SKM-1 (cell line): Measurements from ENCODE around the gene STAP2.
"Not testable (repeated sequence)": the region's sequence is repeated elsewhere in the genome, so short reads cannot be mapped to it uniquely, and the experiment has no call there.

Experiments
- DNase-seq: peaks from one replicate; lab custom pipeline; 2025; ENCODE audit not compliant: unreplicated experiment; lab: John Stamatoyannopoulos, UW

The STAP2 gene

DNA sequence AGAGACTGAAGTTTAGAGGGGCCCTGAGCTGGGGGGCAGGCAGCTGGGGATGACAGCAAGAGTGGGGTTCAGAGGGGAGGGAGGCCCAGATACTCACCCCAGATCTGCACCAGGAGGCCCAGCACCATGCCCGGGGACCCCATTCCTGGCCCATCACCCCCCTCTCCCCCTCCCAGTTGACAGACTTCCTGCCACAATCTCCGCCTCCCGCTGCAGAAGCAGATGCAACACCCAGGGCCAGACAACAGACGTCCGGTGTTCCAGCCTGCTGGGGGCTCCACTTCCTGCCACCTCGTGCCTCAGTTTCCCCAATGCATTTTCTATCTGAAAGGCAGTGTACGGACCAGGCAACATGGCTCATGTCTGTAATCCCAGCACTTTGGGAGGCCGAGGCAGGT, 36.4 kb downstream of the STAP2 start, which contains the start of gene TMIGD2:
Gene TMIGD2 (minus strand): TSS at position 147 of the 398 bp plus-strand sequence. CDS start 4 bp downstream, at position 143.
- DNase-seq = no peak

DNA sequence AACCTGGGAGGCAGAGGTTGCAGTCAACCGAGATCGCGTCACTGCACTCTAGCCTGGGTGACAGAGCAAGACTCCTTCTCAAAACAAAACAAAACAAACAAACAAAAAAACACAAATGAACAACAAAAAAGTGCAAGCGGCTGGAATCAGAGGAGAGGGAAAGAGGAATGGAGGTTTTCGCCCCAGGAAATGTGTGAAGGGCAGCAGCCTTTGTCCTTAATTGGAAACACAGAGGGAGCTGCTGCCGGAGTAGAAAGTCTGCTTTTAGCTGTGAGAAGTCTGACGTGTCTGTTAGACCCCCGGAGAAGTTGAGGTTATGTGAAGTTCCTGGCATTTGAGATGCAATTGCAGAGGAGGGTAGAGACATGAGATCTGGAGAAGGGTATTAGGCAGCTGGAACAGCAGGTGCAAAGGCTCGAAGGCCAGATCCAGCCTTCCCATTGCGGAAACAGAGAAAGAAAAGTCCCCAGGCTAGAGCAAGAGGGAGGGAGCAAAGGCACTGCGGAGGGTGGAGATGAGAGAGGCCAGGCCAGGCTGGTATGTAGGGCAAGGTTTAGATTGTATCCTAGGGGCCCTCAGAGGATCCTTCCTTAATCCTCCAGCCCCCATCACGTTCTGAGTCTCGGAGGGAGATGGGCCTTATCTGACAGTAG, 36.9 kb downstream of the STAP2 start:
- no peak for DNase-seq

- no peak for DNase-seq
Measured at GRCh38 chr19:4300589-4300988, 38.0 kb downstream of the STAP2 start.

GRCh38 chr19:4298810-4299550, 39.6 kb downstream of the STAP2 start:
- DNase-seq = no peak

DNA sequence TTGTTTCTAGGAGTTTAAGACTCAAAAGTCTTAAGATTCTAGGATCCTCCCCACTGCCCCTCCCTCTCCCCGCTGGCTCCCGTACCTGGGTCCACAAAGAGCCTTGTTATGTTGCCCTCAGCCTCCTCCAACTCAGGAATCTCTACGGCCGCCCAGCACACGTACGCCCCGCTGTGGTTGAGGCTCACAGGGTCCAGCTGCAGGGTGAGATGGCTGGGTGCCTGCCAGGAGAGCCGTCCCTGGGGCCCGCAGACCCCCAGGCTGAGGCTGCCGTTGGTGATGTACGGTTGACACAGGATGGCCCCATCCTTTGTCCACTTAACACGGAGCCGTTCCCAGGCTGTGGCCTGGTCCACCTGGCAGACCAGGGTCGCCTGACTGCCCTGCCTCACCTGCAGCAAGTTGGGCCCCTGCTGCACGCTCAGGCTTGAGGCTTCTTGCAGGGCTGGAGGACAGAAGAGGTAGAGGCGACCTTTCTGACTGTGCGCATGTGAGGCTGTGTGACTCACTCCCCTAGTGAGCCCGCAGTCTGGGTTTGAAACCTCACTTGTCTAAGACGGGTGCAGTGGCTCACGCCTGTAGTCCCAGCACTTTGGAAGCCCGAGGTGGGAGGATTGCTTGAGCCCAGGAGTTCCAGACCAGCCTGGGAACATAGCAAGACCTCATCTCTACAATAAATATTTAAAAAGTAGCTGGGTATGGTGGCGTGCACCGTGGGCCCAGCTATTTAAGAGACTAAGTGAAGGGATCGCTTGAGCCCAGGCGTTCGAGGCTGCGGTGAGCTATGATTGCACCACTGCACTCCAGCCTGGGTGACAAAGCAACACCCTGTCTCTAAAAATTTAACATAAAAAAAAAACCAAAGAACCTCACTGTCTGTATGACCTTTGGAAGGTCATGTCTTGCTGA, 40.5 kb downstream of the STAP2 start:
- no peak for DNase-seq

- DNase-seq = no peak
Measured at GRCh38 chr19:4295972-4296771, 42.5 kb downstream of the STAP2 start.

DNA sequence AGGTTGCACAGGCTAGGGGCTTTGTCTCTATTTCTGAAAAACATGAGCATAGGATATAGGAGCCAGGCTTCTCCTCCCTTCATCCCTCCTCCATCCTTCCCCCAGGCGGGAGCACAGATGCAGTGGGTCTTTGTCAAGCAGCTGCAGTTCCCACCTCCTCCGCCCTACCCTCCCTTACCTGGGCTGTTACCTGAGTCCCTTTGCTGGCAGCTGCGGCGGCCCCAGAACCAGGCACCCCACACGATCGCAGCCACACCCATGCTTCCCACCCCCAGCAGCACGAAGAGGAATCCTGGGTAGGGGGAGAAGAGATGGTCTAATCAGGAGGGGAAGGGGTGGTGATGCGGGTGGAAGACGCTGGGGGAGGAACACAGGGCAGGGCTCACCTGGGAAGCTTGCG, 44.2 kb downstream of the STAP2 start:
- DNase-seq = no peak

- DNase-seq = no peak
Measured at GRCh38 chr19:4292515-4292914, 46.1 kb downstream of the STAP2 start.

GRCh38 chr19:4291184-4291732, 47.4 kb downstream of the STAP2 start:
- DNase-seq = no peak

DNA sequence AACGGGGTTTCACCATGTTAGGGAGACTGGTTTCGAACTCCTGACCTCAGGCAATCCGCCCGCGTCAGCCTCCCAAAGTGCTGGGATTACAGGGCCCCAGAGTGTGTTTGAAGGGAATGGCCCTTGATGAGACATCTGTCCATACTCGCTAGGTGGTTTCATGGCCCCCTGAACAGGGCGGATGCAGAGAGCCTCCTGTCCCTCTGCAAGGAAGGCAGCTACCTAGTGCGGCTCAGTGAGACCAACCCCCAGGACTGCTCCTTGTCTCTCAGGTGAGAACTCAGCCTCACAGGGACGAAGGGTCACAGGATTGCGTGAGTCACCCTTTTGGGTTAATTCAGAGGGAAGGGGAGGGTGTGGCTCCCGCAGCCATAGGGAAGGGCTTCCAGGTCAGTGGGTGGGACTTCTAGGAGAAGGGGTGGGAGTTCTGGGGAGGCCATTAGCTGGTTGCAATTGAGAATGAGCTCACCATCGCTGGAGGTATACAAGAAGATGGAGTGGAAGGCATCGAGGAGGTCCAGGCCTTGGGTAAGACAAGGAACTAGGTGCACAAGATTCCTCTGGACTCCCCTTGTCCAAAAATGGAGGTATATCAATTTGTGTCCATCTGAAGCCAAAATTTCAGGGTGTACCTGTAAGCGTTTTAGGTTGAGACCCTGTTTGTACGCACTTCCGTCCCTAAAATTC, 50.4 kb downstream of the STAP2 start:
- no peak for DNase-seq

DNA sequence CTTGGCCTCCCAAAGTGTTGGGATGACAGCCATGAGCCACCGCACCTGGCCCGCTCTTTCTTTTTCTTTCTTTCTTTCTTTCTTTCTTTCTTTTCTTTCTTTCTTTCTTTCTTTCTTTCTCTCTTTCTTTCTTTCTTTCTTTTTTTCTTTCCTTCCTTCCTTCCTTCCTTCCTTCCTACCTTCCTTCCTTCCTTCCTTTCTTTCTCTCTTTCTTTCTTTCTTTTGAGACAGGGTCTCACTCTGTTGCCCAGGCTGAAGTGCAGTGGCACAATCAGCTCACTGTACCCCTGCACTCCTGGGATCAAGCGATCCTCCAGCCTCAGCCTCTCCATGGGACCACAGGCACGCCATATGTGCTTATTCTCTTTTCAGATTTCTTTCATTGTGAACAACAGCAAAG, 52.5 kb downstream of the STAP2 start:
- DNase-seq = not testable (repeated sequence)

- no peak for DNase-seq
Measured at GRCh38 chr19:4284974-4285373, 53.7 kb downstream of the STAP2 start.

- DNase-seq = no peak
Measured at GRCh38 chr19:4284176-4284958, 54.3 kb downstream of the STAP2 start.

GRCh38 chr19:4279530-4280422, 58.9 kb downstream of the STAP2 start:
- DNase-seq = no peak

DNA sequence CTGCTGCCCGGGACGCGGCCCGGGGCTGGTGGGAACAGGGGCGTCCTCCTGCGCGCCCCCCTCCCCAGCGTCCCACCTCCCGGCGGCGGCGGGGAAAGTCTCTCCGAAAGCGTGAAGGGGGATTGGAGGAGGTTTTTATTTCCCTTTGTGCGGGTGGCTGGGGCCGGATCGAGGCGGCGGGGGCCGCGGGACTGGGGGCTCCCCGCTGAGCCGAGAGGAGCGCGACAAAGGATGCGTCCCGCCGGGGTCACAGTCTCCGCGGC, 59.4 kb downstream of the STAP2 start:
- no peak for DNase-seq

DNA sequence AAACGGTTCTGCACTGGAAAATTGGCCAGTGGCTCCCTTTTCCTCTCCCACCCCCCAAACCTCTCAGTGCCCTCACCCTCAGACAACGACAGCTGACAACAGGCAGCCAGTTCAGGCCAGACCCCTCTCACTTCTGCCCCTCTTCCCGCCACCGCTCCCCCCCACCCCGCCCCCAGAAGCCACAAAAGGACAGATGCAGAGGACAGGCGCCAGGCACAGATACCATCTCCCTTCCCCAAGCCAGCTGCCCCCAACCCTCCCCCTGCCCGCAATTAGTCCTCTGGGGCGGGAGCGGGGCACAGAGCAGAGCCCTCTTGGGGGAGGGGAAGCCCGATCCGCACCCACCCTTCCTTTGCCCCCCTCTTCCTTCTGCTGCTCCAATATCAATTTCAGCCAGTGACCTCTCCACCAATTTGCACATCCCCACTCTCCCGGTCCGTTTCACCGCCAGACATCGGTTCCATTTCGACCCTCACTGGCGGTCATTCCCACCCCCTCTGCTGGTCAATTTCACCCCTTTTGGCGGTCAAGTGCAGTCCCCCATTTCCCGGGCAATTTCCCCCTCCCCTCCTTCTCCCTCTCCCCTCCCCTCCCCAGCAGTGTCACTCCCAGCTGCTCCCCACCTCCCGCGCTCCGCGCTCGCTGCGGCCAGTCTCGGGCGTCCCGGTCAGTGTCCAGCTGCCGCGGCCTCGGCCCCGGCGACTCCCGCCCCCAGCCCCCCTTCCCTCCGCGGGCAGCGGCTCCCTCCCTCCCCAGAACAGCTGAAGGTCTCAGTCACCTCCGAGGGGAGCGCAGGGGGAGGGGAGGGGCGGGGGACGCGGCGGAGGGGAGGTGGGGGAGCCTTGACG, 60.0 kb downstream of the STAP2 start, which contains the start of gene SHD:
Gene SHD (plus strand): TSS at position 848 of the 848 bp plus-strand sequence. CDS start 798 bp downstream, outside the sequence.
- DNase-seq = no peak

- DNase-seq = no peak
Measured at GRCh38 chr19:4278010-4278409, 60.6 kb downstream of the STAP2 start.
